Hematopoietic multipotent progenitor cell treated with erythropoietin and hydrocortisone succinate and interleukin-3 and kit ligand, for 6 days (in vitro differentiated cells): ENCODE data around the gene CHMP4B.

Source experiments
- DNase-seq: peaks from one replicate; pipeline ENCODE4 v3.0.0-alpha.2; 2015

CHMP4B gene

DNA sequence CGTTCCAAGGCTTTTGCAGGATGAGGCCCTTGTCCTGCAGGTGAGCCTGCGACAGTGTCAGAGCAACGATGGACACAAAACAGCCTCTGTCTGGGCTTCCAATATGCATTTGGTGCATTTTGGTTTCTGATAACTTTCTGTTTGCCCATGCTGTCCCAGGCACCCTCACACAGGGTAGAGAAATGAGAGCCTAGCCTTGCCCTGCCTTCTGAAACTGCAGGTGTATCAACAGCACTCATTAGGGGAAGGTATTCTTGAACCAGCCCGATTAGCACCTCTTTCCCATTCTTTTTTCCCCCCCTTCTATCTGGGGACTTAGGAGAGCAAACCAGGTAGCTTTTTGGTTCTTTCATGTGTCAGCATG is 30.3 kb downstream of the CHMP4B start:
- no peak for DNase-seq

DNA sequence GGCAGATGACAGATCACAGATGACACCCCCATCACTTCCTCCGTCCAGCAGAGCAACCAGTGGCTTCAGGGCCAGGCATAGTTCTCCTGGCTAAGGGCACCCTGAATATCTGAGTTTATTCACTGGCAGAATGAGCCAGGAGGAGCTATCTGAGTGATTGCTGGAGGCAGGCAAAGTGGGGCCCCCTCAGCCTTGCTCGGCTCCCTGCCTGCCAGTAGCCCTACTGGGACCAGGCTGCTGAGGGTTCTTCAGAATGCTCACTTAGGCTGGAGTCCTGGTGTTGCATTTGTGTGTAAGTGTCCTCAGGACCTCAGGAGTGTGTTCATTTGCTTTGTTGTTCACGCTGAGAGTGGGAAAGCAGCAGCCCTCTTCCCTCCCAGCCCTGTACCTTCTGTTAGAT is 31.2 kb downstream of the CHMP4B start:
- DNase-seq = no peak

DNA sequence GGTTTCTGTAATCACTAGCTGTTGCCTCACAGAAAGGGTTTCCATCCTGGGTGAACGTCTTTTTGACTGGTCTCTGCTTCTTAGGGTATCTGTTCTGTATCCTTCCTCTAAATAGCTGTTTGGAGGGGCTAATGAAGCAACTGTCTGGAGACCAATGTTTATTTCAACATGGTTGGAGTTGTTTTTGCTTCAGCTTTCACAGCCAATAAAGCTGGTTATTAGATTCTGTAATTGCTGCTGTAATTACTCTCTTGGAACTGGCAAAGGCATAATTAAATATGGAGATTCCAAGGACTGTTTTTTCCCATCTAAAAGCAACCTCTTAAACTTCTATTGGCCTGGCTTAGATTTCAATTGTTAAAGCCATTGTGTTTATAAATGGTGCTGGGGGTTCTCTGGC is 31.9 kb downstream of the CHMP4B start:
- no peak for DNase-seq

DNA sequence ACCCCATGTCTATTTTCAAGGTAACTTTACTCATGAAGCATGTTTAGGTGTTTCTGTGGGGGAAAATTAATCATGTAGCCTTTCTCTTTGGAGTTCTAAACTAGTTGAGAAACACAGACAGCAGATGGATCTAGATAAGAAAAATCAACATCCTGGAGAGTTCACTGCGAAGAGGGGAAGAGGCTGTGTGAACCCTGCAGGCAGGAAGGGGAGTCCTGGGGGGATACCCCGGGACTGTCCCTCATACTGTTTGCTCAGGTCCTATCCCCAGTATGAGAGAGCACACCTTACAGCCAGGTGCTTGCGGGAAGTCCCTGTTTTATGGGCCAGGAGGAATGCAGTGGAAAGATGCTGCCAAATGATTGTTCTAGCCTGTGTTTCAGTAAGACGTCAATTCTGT is 32.7 kb downstream of the CHMP4B start:
- peak; percentile 38 for DNase-seq

DNA sequence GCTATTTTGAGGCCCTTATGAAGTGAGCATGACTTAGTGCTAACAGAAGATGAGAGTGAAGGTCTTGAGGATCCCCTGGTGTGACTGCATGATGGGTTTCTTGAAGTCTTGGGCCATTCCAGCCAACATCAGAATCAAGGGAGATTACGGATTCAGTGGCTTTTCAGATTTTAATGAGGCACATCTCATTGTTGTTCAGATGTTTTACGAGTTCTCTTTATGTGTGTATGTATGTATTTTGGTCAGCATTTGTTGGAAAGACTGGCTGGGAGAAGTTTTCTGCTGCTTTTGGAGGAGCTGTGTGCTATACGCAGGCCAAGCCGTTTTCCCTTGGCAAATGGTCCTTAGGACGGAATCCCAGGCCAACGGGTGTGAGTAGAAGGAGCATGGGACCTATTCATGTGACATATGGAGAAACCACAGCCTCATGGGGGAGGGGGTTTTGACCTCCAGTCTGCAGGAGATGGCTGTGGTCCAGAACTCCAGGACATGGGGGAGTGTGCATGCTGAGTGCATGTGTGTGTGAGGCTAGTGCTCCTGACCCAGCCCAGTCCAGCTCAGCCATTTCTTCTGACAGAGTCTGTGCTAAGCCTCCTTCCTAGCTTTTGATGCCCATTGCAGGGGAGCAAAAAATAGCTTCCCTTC is 35.3 kb downstream of the CHMP4B start:
- DNase-seq = no peak

DNA sequence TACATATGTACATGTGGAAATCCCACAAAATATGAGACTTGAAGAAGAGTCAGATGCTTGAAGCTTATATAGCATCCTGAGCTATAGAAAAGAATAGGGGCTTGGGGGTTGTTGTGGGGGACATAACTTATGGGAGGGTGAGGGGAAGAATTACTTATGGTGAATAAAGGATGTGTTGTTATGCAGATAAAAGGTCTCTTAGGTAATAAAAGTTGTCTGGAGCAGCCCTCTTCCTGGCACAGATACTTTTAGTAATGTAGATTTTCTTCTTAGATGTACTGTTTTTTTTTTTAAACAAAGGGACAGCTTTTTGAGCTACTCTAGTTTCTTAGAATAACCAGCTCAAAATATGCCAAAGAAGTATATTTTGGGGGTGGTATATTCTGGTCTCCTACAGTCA is 35.9 kb downstream of the CHMP4B start:
- DNase-seq = no peak

DNA sequence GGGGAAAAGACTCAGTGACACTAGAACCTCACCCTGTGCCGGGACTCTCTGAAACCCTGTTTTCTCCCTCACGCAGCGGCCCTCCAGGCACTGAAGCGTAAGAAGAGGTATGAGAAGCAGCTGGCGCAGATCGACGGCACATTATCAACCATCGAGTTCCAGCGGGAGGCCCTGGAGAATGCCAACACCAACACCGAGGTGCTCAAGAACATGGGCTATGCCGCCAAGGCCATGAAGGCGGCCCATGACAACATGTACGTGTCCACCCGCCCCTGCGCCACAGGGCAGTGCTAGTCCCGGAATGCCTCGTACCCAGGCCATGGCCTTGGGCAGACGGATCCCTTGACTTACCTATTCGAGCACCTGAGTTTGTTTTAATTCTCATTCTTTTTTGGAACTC is 37.2 kb downstream of the CHMP4B start:
- no peak for DNase-seq

DNA sequence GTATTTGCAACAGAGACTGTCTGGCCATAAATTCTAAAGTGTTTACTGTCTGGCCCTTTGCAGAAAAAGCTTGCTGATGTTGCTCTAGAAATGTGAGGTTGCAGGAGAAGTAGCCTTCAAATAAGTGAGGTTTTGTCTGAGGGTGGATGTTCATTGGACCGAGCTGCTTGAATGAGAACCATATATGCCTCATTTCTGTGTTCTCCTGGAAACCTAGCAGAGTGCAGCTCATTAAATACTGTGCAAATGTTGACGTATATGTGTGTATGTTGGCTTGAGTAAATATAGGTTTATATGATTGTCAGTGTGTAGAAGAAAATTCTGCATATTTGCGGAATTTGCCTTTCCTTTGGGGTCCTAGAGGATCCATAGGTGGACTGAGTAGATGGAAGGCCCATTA is 39.0 kb downstream of the CHMP4B start:
- no peak for DNase-seq

DNA sequence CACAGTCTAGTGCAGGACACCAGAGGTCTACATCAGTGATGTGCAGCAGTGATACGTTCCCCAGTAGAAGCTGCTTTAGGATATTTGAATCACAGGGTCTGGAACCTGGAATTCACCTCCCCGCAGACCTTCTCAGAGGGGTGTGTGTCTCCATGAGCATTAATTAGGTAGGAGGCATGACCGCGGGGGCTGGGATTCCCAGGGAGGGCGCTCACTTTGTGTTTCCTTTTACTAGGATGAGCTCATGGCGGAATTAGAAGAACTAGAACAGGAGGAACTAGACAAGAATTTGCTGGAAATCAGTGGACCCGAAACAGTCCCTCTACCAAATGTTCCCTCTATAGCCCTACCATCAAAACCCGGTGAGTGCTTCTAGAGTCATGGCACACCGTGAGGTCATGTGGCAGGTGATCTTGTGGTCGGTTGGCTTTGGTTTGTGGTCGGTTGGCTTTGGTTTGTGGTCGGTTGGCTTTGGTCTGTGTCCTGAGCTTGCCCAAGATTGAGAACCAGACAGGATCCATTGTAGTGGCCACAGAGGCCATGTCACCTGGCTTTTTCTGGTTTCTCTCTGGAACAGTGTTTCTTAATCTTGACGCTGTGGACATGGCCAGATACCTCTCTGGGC is 40.8 kb downstream of the CHMP4B start:
- DNase-seq = no peak

DNA sequence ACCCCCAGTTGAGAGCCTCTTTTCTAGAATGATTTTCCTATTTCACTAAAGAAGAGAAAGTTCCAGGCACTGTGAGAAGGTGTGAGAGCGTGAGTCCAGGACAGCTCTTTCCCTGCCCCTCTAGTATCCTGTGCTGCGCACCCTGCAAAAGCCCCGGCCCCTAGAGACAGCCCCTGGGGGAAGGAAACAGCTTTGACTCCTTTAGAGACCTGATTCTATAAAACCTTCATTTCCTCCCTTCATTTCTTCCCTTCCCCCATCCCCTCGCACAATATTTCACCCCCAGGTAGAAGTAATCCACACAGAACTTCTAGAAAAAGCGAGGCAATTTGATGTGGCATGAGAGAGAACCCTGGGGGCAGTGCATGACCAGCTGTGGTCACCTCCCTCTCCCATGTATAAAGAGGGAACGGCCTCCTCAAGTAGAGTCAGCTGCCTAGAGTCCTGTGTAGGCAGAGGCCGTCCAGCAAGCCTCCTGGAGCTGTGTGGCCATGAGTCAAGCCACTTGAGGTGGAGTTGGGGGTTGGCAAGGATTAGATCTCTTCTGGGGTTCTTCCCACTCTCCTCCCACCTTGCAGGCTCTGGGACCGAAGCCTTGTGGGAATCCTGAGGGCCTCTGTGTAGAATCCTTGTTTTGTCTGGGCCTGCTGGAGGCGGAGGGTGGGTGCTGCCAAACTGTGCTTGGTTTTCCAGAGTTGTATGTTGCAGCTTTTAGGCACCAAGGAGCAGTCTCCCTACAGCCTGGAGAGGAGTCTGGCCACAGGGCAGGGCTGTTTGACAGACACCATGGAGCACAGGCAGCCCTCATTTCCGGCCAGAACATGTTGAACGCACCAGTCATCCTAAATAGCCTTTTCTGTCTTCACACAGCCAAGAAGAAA is 41.7 kb downstream of the CHMP4B start:
- DNase-seq = no peak

DNA sequence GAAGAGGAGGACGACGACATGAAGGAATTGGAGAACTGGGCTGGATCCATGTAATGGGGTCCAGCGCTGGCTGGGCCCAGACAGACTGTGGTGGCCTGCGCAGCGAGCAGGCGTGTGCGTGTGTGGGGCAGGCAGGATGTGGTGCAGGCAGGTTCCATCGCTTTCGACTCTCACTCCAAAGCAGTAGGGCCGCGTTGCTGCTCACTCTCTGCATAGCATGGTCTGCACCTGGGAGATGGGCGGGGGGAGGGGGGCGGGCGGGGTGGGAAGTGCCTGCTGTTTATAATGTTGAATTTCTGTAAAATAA is 42.3 kb downstream of the CHMP4B start:
- DNase-seq = no peak

DNA sequence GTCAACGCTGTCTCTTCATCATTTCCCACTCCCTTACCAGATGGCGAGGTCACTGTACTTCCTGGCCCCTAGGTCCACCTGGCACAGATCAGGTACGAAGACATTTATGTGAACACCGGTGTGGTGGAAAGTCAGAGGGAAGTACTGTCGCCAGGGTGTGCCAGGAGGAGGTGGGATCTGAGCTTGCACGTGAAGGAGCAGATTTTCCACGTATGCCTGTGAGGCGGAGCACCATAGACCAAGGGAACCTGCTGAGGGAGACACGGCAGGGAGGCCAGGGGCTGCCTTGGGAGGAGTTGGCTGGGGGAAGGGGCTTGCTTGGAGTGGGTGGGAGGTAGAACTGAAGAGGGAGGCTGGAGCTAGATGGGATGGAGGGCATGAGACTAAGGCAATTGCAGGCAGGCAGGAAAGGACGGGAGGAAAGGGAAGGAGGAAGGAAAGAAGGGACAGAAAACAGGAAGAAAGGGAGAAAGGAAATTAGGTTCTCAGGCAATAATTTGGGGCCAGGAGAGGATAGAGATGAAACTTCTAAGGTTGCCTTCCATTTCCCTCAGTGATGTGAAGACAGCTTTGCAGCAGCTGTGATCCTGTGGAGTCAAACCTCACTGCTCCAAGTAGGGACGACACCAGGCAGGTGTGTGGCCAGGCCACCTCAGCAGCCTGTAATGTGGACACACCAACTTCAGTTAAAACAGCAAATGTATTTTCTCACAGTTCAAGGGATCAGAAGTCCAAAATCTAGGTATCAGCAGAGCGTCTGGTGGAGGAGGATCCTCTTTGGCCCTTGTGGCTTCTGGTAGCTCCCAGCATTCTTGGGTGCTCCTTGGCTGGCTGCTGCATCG is 46.8 kb downstream of the CHMP4B start:
- no peak for DNase-seq

DNA sequence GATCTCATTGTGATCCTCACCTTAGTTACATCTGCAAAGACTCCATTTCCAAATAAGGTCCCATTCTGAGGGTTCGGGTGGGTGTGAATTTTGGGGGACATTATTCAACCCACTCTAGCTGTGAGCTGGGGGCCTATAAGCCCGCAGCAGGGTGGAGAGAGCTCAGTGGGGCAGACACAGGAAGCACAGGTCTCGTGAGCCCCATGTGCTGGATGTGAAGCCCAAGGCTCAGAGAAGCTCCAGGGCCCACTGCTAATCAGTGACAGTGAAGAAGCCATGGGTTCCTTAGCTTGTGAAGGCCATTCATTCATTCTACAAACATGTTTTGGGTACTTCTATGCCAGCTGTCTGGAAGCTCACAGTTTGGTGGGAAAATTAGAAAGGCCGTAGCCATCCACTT is 47.5 kb downstream of the CHMP4B start:
- no peak for DNase-seq

DNA sequence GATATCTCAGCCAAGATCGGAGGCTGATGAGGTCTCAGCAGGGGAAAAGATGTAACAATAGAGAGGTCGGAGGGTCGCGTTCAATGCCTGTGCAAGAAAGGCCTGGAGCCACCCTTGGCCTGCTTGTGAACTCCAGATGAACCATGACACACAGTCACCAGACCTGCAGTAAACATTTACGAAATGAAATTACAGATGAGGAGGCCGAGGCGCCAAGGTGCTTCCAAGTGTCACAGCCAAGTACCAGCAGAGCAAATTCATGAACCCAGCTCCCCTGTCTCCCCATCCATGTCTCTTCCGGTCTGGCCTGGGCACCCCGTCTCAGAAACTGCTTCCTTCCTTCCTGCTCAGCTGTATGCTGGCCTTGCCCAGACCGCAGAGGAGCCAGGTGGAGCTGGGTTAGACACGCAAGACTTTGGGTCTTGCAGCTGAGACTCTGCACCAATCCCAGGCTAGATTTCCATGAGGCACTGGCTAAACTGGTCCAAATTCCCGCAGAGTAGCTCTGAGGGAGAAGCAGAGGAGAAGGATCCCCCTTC is 48.1 kb downstream of the CHMP4B start:
- DNase-seq = peak; percentile 33

DNA sequence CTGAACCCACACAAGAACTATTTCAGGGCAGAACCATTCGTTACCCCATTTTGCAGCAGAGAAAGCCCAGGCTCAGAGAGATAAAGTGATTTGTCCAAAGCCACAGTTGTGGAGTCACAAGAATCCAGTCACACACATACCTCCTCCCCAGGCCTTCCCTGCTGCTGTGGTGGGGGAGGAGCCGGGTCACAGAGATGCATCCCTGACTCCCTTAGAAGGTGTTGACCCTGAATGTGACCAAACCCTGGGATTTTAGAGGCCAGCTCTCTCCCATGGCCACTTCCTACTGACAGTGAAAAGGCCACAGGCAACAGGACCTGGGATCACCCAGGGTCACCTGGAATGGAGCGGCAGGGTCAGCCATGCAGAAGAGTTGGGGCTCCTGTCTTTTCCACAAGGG is 48.6 kb downstream of the CHMP4B start:
- no peak for DNase-seq

DNA sequence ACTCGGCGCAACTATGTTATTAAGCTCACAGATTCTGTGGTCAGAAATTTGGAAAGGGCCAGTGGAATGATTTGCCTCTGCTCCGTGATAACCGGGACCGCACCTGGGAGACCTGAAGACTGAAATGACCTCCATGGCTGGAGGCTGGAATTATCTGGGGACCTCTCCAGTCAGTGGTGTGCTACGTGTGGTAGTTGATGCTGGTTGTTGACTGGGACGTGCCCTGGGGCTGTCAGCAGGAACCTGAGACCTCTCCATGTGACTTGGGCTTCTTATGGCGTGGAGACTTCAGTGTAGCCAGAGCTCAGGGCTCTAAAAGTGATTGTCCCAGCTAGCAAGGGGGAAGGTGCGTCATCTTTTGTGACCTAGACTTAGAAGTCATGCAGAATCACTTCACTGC is 50.3 kb downstream of the CHMP4B start:
- no peak for DNase-seq

DNA sequence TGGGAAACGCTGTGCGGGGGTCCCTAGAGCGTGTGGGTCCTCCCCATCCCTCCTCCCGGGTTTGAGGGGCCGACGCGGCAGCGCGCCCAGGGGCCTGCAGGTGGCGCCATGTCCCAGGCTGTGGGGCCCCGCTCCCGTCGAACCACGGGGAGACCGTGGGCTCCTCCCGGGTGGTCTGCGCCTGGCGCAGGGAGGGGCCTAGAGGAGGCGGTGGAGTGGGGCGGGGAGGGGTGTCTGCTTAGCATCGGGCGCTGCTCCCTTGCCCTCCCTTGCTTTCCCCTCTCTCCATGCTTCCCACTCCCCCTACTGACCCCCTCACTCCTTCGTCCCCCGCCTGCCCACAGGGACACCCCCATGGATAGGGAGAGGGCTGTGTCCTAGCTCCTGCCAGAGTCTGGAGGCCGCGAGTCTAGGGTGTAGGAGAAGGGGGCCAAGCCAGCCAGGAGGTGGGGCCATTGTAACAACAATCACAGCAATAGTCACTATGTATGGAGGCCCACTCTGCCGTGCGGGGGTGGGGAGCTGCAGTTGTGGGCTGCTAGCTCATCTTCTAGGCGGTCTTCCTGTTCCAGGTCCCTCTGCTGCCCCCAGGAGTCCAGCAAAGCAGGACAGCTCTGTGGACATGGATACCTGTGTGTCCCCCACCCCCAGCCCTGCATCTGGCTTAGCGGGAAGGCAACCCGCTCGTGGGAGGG is 51.7 kb downstream of the CHMP4B start:
- peak; percentile 50 for DNase-seq

DNA sequence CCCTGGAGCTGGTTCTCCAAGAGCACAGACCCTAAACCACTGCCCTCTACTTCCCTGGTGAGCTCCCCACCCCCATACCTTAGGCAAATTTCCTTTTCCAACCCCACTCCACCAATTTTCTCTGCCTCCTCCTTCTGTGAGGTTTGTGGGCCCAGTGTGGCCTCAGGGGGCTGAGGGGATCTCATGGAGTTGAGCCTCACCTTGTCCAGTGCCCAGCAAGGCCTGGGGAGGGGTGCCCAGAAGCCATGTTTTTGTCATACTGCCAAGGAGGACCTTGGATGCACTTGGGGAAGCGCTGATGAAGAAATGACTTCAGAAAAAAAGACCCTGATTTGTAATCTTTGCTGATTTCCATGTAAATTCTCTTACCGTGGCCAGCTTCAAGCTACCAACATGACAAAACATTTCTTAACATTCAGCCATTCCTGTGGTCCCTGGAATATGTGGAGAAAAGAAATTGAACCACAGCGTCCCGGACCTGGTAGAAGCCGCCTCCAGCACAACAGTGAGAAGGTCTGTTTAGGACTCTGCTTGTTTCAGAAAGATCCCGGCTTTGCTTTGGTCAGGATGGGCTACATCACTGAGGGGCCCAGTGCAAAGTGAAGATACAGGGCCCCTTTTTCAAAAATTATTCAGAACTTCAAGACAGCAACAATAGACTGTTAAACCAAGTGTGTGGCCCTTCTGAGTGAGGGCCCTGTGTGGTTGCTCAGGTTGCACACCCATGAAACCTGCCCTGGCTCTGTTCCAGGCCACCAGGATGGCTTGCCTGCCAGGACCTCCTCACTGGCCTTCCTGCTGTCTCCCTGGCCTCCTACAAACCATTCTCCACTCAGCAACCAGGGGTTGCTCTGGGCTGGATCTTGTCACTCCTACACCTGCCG is 52.5 kb downstream of the CHMP4B start:
- no peak for DNase-seq

DNA sequence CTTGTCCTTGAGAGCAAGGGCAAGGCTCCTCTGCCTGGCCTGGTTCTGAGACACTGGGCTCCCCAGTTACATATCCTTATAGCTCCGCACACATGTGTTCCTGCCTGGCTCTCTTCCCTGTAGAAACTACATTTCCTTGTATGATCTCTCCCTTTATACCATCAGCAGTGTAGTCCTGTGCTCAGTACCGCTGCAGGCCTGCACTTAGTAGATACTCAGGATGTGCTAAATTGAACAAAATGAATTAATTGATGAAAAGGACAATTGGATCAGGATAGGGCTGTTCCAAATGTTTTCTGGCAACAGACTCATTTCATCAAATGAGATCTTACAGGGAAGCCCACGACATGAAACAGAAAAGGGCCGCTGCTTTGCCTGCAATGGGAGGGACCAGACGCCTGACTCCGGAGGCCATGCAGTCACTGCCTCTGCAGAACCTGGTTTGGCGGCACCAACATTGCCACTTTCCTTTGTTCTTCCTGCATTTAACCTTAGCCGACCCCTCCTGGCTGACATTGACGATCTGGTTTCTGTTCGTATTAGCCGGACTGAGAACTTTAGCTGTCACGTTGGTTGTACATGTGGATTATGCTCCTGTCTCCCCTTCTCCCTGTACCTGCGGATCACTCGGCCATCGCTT is 53.3 kb downstream of the CHMP4B start:
- DNase-seq = no peak

DNA sequence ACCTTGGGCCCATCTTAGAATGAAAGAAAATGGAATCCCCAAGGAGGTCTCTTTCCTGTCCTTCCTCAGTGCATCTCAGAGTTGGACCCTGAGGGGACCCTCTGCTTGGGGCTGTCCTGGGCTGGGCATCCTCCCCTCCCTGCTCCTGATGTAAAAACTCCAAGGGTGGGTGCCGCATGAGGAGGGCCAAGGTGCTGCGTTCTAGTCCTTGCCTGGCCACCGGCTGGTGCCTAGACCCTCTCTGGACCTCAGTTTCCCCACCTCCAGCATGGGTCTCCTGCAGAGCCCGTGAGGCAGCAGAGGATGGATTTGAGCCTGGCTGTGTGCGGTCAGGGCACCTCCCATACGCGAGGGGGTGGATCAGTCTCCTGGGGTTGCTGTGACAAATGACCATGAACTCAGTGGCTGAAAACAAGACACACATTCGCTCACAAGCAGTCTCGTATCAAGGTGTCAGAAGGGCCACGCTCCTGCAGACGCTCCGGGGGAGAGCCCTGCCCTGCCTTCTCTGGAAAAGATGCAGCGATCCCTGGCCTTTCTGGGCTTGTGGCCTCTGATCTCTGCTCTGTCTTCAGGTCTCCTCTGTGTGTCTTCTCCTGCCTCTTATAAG is 54.7 kb downstream of the CHMP4B start:
- DNase-seq = no peak
